8988T (cell line): Measurements from ENCODE around the gene TMEM259.
A peak's percentile ranks its signal among the peaks of the same experiment; 100 is the strongest.

ENCODE experiments used
- DNase-seq: peaks from one replicate; pipeline ENCODE4 v3.0.0; 2011

TMEM259 gene

DNA sequence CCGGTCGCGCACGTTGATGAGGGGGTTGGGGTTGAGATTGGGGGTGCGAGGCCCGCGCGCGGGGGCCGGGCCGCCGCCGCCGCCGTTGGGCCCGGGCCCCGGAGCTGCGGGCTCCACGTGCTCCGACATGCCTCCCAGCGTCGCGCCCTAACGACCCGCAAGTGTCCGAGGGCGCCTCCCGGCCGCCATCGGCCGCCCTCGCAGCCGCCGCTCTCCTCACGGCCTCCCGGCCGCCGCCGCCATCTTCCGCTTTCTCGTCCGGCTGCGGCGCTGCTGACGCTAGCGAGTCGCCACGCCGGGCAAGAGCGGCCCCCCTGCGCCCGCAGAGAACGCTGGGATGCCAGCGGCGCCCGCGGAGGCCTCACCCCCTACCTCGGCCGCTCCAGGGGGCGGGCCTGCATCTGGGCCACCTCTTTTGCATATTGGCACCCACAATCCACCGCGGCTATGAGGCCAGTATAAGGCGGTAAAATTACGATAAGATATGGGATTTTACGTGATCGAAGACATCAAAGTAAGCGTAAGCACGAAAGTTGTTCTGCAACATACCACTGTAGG lies at the start of gene TMEM259:
Gene TMEM259, minus strand, starts transcription at position 256 of the 558 bp plus-strand sequence. Its CDS starts 127 bp downstream, at position 129.
- DNase-seq: peak; percentile 99

DNA sequence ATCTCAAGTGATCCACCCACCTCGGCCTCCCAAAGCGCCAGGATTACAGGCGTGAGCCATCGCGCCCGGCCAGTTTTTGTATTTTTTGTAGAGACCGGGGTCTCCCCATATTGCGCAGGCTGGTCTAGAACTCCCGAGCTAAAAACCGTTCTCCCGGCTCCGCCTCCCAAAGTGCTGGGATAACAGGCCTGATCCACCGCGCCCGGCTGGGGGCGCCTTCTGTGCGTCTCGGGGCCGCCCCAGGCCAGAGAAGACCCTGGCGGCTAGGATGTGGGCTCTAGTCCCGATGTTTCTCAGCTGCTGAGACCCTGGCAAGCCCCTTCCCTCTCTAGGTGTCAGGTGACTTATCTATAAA lies 49.6 kb upstream of the TMEM259 start:
- no peak for DNase-seq

DNA sequence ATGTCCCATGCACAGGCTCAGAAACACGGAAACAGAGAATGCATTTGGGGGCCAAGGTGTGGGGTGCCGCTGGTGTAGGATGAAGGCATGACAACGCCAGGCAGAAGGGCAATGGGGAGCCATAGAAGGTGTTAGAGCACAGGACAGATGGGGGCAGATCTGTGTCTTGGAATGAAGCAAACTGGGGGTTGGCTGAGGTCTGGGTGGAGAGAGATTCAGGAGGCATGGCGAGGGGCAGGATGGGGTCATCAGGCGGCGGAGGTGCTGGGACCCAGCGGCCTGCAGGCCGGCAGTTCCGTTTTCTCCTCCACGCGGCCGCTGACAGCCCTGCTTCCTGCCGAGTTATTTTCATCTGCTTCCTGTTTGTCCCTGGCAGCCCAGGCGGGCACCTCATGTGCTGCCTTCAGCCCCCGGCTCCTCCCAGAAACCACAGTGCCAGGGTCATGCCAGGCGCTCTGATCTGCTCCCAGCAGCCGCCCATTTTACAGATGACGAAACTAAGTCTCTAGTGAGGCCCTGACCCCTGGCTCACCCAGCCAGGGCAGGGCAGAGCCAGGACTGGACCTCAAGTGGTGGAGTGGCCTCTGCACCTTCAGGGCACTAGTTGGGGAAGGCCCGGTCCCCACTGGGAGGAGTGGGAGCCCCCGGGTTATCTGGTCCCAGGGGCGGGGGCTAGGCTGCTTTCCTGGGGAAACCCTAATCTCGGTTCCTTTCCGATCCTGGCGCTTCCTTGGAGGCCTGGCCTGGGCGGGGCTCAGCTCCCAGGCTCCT lies 48.3 kb upstream of the TMEM259 start:
- no peak for DNase-seq

DNA sequence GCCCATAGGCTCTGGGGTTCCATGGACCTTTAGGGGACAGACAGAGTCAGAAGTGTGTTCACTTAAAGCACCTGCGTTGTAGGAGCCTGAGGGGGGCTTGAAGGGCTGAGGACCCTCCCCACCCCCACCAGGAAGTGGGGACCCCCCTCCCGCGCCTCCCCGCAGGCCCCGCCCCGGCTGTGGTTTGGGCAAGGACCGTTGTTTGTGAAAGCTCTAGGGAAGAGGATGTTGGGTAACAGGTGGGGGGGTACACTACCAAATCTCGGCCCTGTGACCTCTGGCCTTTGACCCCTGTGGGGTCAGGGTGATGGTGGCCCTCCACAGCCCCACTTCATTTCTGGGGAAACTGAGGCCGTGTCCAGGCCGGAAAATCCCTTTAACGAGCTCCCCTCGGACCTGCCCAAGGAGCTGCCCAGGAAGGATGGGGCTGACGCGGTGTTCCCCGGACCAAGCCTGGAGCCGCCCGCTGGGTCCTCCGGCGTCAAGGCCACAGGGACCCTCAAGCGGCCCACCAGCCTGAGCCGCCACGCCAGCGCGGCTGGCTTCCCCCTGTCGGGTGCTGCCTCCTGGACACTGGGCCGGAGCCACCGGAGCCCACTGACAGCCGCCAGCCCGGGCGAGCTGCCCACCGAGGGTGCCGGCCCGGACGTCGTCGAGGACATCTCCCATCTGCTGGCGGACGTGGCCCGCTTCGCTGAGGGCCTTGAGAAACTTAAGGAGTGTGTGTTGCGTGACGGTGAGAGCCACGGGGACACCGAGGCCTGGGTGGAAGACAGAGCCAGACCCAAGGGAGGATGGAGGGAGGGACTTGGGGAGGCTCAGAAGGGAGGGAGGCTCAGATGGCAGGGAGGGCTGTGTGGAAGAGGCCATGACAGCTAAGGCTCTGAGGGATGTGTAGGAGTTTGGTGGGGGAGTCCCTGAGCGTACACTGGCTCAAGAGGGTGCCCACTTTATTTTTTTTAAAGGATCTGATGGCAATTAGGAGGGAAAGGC lies 47.4 kb upstream of the TMEM259 start:
- no peak for DNase-seq

DNA sequence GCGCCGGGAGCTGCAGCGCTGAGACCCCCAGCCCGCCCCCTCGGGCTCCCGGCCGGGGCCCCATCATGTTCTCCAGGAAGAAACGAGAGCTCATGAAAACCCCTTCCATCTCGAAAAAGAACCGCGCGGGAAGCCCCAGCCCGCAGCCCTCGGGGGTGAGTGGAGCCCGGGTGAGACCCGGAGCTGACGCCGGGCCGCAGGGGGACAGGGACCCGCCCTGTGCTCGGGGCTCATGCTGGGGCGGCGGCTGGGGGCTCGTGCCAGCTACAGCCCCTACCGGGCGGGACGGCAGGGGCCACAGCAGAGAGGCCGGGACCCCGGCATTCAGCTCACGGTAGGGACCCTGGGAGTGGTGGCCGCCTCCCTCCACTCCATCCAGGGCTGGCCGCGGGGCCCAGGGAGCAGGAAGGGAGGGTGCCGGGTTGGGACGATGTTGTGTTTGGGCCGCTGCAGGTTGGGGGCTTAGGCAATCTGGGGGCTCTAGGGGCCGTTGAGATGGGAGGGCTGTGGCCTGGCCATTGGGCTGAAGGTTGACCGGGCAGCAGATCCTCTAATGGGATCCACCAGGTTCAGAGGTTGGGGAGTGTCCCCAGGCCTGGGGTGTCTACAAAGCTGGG lies 46.5 kb upstream of the TMEM259 start:
- no peak for DNase-seq

DNA sequence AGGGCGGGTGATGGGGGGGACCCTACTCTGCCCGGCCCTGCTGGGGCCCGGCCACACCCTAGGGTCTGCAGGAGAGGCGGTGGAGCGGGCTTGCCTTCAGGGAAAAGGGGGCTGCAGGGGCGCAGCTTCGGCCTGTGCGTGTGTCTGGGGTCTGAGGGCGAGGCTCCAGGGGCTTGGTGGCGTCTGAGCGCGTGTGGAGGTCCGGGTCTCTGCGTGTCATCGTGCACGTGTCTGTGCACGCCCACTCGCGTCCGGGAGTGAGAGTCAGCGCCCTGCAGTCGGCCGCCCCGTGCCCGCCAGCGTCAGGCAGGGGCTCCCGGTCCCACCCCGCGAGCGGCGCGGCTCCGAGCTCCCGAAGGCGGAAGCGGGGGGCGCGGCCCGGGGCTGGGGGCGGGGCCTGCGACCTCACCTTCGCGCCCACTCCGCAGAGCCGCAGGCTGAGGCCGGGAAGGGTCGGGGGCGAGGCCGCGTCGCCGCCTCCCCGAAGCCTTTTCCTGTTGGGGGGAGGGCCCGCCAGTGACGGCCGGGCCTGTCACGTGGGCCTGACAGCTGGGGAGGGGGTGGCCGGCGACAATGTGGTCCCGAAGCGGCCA lies 45.9 kb upstream of the TMEM259 start, which contains the start of gene ARHGAP45:
Gene ARHGAP45, plus strand, starts transcription at position 420 of the 593 bp plus-strand sequence. CDS start 239 bp downstream, outside the sequence.
- no peak for DNase-seq

DNA sequence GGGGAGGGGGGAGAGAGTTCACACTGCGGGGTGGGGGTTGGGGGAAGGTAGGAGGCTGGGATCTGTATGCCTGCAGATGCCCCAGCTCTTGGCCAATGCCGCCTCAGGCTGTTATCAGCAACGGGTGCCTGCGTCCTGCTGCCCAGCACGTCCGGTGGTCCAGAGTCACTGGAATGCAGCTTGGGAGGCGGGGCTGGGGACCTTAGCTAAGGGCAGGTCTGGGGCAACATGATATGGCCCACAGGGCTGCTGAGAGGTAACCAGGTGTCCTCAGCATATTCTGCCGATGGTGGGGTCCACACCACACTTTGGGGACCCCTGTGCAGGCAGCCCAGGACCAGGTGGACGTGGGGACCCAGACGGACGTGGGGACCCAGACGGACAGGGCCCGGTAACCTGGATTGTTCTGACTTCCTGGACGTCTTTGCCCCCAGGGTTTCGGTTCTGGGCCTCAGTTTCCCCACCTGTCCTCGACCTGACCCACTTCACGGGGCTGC lies 45.4 kb upstream of the TMEM259 start:
- peak; percentile 77 for DNase-seq

DNA sequence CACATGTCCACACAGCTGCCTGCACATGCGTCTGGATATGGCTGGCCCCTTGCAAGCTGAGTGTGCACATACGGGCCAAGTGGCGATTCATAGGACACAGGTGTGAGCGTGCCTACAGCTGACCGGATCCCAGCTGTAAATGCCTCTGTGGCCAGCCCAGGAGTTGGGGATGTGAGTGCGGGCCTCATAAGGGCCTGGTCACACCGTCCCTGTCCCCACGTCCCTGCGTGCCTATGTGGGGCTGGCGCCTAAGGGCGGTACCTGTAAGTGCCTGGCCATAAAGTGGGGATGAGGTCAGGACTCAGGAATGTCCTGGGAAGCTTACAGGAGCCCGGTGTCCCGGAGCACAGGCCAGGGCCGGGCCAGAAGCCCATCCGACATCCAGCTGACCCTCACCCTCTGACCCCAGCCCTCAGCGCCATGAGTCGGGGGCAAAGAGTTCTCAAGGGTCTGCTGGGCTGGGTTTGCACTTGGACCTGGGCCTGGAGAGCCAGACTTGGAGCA lies 44.7 kb upstream of the TMEM259 start:
- peak; percentile 90 for DNase-seq

DNA sequence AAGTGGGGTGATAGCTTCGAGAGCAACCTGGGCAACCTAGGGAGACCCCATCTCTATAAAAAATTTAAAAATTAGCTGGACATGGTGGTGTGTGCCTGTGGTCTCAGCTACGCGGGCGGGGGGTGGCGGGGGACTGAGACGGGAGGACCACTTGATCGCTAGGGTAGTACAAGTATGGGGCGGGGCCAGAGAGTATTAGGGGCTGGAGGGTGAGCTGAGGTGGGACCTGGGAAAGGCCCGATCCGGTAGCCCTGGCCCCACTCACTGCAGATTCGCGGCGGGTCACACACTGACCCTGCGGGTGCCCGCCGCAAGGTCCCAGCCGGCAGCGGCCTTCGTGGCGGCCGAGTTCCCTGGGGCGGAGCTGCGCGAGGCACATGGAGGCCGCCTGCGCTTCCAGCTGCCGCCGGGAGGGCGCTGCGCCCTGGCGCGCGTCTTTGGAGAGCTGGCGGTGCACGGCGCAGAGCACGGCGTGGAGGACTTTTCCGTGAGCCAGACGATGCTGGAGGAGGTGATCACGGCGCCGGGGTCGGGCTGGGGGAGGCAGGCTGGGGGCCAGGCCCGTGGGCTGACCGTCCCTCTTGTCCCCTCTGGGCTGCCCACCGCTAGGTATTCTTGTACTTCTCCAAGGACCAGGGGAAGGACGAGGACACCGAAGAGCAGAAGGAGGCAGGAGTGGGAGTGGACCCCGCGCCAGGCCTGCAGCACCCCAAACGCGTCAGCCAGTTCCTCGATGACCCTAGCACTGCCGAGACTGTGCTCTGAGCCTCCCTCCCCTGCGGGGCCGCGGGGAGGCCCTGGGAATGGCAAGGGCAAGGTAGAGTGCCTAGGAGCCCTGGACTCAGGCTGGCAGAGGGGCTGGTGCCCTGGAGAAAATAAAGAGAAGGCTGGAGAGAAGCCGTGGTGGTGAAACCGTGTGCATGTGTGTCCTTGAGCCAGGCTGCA lies 44.0 kb upstream of the TMEM259 start:
- DNase-seq: peak; percentile 77

DNA sequence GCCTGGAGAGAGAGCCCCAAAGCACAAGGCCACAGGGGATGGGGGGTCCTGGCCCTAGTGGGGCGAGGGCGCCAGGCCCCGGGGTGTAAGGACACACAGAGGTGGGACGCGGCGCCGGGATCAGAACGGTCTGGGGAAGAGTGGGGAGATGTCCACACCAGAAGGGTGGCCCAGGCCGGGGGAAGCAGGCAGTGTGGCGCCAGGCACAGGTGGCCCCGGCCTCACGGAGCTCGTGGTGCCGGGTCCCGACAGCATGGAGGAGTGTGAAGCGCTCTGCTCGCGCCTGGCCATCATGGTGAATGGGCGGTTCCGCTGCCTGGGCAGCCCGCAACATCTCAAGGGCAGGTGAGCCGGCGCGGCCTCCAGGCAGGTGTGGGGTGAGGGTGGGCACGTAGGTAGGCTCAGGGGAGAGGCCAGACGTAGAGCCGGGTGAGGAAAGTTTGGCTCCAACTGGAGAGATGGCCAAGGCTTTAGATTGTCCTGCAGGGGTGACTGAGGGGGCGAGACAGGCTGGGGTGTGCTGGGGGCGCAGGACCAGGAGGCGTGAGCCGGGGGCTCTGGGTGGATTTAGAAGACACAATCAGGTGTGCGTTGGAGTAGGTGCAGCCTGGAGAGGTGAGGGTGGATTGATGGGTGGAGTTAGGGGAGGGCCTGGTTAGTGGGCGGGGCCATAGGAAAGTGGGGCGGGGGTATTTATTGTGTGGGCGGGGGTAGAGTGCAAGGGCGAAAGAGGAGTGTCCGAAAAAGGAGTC lies 43.2 kb upstream of the TMEM259 start:
- DNase-seq: no peak

DNA sequence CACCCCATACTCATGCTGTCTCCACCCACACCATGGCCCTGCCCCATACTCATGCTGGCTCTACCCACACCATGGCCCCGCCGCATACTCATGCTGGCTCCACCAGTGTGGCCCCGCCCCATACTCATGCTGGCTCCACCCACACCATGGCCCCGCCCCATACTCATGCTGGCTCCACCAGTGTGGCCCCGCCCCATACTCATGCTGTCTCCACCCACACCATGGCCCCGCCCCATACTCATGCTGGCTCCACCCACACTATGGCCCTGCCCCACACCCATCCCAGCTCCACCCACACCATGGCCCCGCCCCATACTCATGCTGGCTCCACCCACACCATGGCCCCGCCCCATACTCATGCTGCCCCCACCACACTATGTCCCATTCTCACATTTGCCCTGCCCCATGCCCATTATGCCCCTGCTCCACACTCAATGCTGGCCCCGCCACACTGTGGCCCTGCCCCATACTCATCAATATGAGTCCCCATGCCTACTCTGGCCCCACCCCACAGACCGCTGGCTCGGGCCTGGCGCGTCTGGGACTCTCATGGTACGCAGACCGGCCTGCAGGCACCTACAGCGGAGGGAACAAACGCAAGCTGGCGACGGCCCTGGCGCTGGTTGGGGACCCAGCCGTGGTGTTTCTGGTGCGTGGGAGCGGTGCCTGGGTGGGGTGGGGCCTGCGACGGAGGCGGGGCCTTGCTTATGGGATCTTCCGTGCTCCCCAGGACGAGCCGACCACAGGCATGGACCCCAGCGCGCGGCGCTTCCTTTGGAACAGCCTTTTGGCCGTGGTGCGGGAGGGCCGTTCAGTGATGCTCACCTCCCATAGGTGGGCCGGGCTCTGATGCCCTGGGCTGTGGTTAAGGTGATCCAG lies 42.3 kb upstream of the TMEM259 start:
- no peak for DNase-seq

DNA sequence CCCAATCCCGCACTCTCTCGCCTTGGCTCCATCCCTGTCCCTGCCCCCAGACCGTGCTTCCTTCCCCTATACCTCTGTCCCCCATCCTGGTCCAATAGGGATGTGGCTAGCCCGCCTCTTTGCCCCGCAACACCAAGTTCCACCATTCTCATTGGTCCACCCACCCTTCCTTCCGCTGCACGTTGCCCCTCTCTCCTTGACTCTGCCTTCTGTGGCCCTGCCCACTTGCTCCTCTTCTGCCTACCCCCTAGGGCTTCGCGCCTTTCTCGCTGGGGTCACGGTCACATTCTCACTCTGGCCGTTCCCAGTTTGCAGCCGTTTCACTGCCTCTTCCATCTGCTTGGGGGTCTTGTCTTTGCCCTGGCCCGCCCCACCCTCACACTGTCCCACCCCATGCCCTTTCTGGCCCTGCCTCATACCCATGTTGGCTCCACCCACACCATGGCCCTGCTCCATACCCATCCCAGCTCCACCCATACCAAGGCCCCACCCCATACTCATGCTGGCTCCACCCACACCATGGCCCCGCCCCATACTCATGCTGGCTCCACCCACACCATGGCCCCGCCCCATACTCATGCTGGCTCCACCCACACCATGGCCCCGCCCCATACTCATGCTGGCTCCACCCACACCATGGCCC lies 41.6 kb upstream of the TMEM259 start:
- DNase-seq: no peak

DNA sequence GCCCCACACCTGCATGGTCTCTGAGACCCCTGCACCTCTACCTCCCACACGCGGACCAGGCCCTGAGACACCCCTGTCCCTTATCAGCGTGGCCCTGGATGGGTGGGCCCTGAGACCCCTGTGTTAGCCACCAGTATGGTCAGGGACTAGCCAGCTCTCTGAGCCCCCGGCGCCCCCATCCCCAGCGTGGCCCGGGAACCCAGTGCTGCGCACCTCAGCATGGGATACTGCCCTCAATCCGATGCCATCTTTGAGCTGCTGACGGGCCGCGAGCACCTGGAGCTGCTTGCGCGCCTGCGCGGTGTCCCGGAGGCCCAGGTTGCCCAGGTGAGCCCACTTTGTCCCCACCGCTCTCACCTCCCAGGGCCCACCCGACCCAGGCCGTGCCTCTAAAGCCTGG lies 41.1 kb upstream of the TMEM259 start:
- DNase-seq: no peak

DNA sequence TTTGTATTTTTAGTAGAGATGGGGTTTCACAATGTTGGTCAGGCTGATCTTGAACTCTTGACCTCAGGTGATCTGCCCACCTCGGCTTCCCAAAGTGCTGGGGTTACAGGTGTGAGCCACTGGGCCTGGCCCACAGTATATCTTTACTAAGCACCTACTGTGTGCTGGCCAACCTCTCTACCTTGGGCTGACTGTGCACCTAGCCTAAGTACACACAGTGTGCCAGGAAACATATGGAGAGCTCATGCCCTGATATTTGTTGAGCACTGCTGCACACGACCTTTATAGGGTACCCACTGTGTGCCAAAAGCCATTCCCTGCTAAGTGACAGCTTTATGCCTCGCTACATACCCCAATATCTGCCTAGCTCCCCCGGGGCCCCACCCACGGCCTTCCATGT lies 39.8 kb upstream of the TMEM259 start:
- DNase-seq: no peak

DNA sequence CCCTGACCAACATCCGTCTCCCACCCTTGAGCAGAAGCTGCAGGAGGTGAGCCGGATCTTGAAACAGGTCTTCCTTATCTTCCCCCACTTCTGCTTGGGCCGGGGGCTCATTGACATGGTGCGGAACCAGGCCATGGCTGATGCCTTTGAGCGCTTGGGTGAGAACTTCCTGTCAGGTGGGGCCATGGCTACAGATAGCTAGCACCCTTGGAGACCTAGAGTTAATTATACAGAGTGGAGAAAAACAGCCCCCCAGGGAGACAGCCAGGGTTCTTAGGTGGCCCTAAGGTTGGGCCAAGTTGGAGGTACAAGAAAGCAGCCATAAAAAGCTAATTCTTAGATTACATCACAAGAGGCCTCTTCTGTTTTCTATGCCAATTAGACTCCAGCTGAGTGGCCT lies 37.2 kb upstream of the TMEM259 start:
- DNase-seq: no peak

DNA sequence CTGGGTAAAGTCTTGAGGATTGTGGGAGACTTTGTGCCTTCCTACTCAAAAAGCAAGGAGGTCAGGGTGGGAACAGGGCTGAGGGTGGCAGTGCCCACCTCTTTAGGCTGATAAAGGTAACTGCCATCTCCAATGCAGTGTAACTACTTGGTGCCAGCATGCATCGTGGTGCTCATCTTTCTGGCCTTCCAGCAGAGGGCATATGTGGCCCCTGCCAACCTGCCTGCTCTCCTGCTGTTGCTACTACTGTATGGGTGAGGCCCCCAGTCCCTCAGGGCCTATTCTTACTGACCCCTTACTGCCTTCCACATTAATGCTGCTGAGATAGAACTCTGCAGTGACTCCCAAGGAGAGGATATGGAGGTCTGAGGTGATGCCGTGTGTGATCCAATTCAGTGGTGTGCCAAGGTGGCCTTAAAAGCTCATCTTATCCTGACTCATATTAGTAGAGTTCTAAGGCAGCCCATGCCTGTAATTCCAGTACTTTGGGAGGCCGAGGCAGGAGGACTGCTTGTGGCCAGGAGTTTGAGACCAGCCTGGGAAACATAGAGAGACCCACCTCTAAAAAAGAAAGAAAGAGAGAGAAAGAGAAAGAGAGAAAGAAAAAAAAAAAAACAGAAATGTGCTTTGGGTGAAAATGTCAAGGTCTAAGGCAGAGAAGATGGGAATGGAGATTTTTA lies 36.4 kb upstream of the TMEM259 start:
- peak; percentile 82 for DNase-seq

DNA sequence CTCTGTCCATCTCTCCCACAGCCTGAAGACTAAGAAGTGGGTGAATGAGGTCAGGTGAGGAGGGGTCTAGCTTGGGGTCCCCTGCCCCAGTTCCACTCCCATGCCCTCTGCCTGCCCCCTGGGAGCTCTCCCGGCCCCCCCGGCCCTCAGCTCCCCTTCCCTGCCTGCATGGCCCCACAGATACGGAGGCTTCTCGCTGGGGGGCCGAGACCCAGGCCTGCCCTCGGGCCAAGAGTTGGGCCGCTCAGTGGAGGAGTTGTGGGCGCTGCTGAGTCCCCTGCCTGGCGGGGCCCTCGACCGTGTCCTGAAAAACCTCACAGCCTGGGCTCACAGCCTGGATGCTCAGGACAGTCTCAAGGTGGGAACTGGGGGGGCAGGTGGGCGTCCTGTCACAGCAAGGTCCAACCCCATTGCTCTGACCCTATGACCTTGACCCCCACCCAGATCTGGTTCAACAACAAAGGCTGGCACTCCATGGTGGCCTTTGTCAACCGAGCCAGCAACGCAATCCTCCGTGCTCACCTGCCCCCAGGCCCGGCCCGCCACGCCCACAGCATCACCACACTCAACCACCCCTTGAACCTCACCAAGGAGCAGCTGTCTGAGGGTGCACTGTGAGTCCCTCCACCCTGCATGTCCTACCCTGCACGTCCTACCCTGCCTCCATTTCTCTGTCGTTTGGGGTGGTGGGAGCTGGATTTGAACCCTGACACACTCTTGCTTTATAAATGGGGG lies 35.1 kb upstream of the TMEM259 start:
- DNase-seq: no peak
